Stimulated activated CD8-positive, alpha-beta memory T cell treated with anti-CD3 and anti-CD28 coated beads, Interleukin-2, amount 100 ng/mL, for 48 hours (primary cell): ENCODE data around the gene MARK3.

ENCODE experiments used
- DNase-seq, 2 donors: peaks; one replicate each; pipeline ENCODE4 v3.0.0-alpha.2; 2020; ENCODE audit warnings: low read depth in 2 of 2

MARK3 gene

GRCh38 chr14:103512701-103513611 is 127.7 kb downstream of the MARK3 start:
- DNase-seq, result no peak

- no peak for DNase-seq
Measured at GRCh38 chr14:103514596-103515421, 129.6 kb downstream of the MARK3 start.

- no peak for DNase-seq
Measured at GRCh38 chr14:103516426-103517173, 131.4 kb downstream of the MARK3 start.

GRCh38 chr14:103517174-103517566 is 132.0 kb downstream of the MARK3 start:
- no peak for DNase-seq

- DNase-seq, result no peak
Measured at GRCh38 chr14:103517721-103518421, 132.7 kb downstream of the MARK3 start.

GRCh38 chr14:103518422-103519042 is 133.3 kb downstream of the MARK3 start:
- peak; percentile 55 for DNase-seq

- DNase-seq, result no peak
Measured at GRCh38 chr14:103519043-103519836, 134.0 kb downstream of the MARK3 start.

GRCh38 chr14:103519837-103520212 is 134.6 kb downstream of the MARK3 start:
- DNase-seq, result no peak

- DNase-seq, result no peak
Measured at GRCh38 chr14:103520269-103520656, 135.0 kb downstream of the MARK3 start.

GRCh38 chr14:103520657-103521437 is 135.6 kb downstream of the MARK3 start:
- peak; percentile 36 to 40 for DNase-seq

- DNase-seq, result no peak
Measured at GRCh38 chr14:103521438-103521950, 136.3 kb downstream of the MARK3 start.

GRCh38 chr14:103521951-103522563 is 136.8 kb downstream of the MARK3 start:
- DNase-seq, result no peak

- DNase-seq, result no peak
Measured at GRCh38 chr14:103522649-103523574, 137.7 kb downstream of the MARK3 start, which contains the start of gene CKB. Gene CKB, minus strand, starts transcription at chr14:103522830. Its CDS starts 337 bp downstream, at chr14:103522493.

- DNase-seq, result no peak
Measured at GRCh38 chr14:103523575-103523954, 138.3 kb downstream of the MARK3 start.

- DNase-seq, result no peak
Measured at GRCh38 chr14:103524002-103524935, 139.1 kb downstream of the MARK3 start.
